GM12878 (cell line): Measurements from ENCODE around the gene TMEM150C. TPM values are rescaled to one million over a fixed set of nuclear protein-coding genes. Genes with fewer than 3 reads are reported as not detected.

Experiments
- ATAC-seq: fragments of 200-7000 bp; cut with Tn5 transposase; 3 replicates; pipeline ENCODE4 v1.9.1; 2020; ENCODE audit warnings: mild to moderate bottlenecking, moderate library complexity
- BruUV-seq: library from RNA; stranded (reverse); fragments of 400-500 nt; replicated peaks from 2 replicates; lab custom pipeline; 2021; lab: Mats Ljungman, UMichigan
- CTCF ChIA-PET: fragments of 300-600 bp; sonication (Branson Sonifier 250); formaldehyde crosslinking; extraction: SDS; loops from one replicate; lab custom pipeline; 2021; ENCODE audit warnings: inconsistent platforms; lab: Yijun Ruan, JAX
- POLR2A ChIA-PET: fragments of 350-600 bp; formaldehyde crosslinking; extraction: SDS; loops from one replicate; lab custom pipeline; 2021; ENCODE audit warnings: inconsistent platforms; lab: Charles Lee
- RAD21 ChIA-PET: fragments of 300-600 bp; sonication (Branson Sonifier 250); formaldehyde crosslinking; loops from one replicate; lab custom pipeline; 2023; ENCODE audit warnings: antibody characterized with exemption; ENCODE audit not compliant: unreplicated experiment; lab: Charles Lee
- SMC1A ChIA-PET: fragments of 300-600 bp; sonication (Branson Sonifier 250); formaldehyde crosslinking; loops from one replicate; lab custom pipeline; 2023; ENCODE audit not compliant: unreplicated experiment, uncharacterized antibody; lab: Charles Lee
- DNase-seq: peaks from one replicate; pipeline ENCODE4 v3.0.0-alpha.2; 2011; ENCODE audit warnings: low read depth, low spot score
- FAIRE-seq: peaks from 3 replicates; lab custom pipeline; 2011; peaks lifted over from hg19 to GRCh38; lab: Jason Lieb, UNC
- H2AFZ ChIP-seq: 2 replicates; pipeline ENCODE4 v1.6.0; 2011; ENCODE audit warnings: low read depth, low read length, control low read depth; ENCODE audit not compliant: control insufficient read depth
- H3K27ac ChIP-seq: 2 replicates; pipeline ENCODE4 v1.5.1; 2011; ENCODE audit warnings: control low read depth; ENCODE audit not compliant: control insufficient read depth, insufficient read depth
- H3K27me3 ChIP-seq, 2 experiments: replicated peaks in 1 of 2; 2 replicates each; pipeline versions ENCODE4 v1.6.0 to v1.6.1; 2011; ENCODE audit warnings: low read length in 1 of 2; ENCODE audit not compliant: control insufficient read depth in 2 of 2, insufficient read depth in 2 of 2
- H3K36me3 ChIP-seq, 2 experiments: 2 replicates each; pipeline ENCODE4 v1.5.1; 2011; ENCODE audit warnings: low read length in 1 of 2; ENCODE audit not compliant: control insufficient read depth in 2 of 2, insufficient read depth in 2 of 2
- H3K4me1 ChIP-seq: 2 replicates; pipeline ENCODE4 v1.6.1; 2011; ENCODE audit warnings: mild to moderate bottlenecking, low read length, moderate library complexity, mixed read lengths; ENCODE audit not compliant: control insufficient read depth, insufficient read depth
- H3K4me2 ChIP-seq: 2 replicates; pipeline ENCODE4 v1.6.0; 2011; ENCODE audit warnings: control low read depth; ENCODE audit not compliant: control insufficient read depth, insufficient read depth
- H3K4me3 ChIP-seq: fragments of 200-600 bp; sonication (generic); 2 replicates; pipeline ENCODE4 v1.5.1; 2016
- H3K79me2 ChIP-seq: 2 replicates; pipeline ENCODE4 v1.6.0; 2011; ENCODE audit warnings: low read length; ENCODE audit not compliant: control insufficient read depth, insufficient read depth
- H3K9ac ChIP-seq: 2 replicates; pipeline ENCODE4 v1.8.0; 2011; ENCODE audit warnings: low read length, control low read depth, mixed read lengths; ENCODE audit not compliant: control insufficient read depth, insufficient read depth
- H3K9me3 ChIP-seq: replicated peaks from 3 replicates; pipeline ENCODE4 v1.5.1; 2011; ENCODE audit warnings: mild to moderate bottlenecking, low read length; ENCODE audit not compliant: control insufficient read depth, insufficient read depth
- H4K20me1 ChIP-seq: 2 replicates; pipeline ENCODE4 v1.6.0; 2011; ENCODE audit not compliant: control insufficient read depth, insufficient read depth
- BRCA1 ChIP-seq: IDR thresholded peaks from 2 replicates; pipeline ENCODE4 v1.6.1; 2011; ENCODE audit warnings: low read depth, low read length, improper control_type of control experiment
- CREM ChIP-seq: IDR thresholded peaks from 2 replicates; pipeline ENCODE4 v1.6.1; 2014; ENCODE audit warnings: antibody characterized with exemption, low read depth
- FOS ChIP-seq: IDR thresholded peaks from 3 replicates; pipeline ENCODE4 v1.6.1; 2011; ENCODE audit warnings: borderline replicate concordance; ENCODE audit not compliant: insufficient read length; ENCODE audit errors: extremely low read depth
- FOXM1 ChIP-seq: IDR thresholded peaks from 2 replicates; pipeline ENCODE4 v1.6.1; 2012; ENCODE audit warnings: low read depth, mild to moderate bottlenecking, inconsistent platforms, low read length, moderate library complexity
- NFYA ChIP-seq: IDR thresholded peaks from 2 replicates; pipeline ENCODE4 v1.6.1; 2011; ENCODE audit warnings: low read depth, mild to moderate bottlenecking, low read length, improper control_type of control experiment, borderline replicate concordance
- PML ChIP-seq: IDR thresholded peaks from 2 replicates; pipeline ENCODE4 v1.6.1; 2012; ENCODE audit warnings: low read length, inconsistent platforms
- POLR2AphosphoS2 ChIP-seq: IDR thresholded peaks from 2 replicates; pipeline ENCODE4 v1.6.1; 2011; ENCODE audit warnings: low read depth, mild to moderate bottlenecking, low read length, improper control_type of control experiment, moderate library complexity
- RAD21 ChIP-seq: IDR thresholded peaks from 2 replicates; pipeline ENCODE4 v1.6.1; 2011; ENCODE audit warnings: mild to moderate bottlenecking, low read depth, low read length, moderate library complexity; ENCODE audit not compliant: insufficient read depth
- SREBF1 ChIP-seq: IDR thresholded peaks from 2 replicates; pipeline ENCODE4 v1.6.1; 2012; ENCODE audit warnings: mild to moderate bottlenecking, low read length
- WGBS: methylation state at CpG from one replicate; pipeline ENCODE4 v1.1.6; 2016; ENCODE audit warnings: low lambda C conversion rate; ENCODE audit not compliant: insufficient replicate concordance, insufficient coverage; ENCODE audit errors: missing lambda C conversion rate; 5-methylcytosine and 5-hydroxymethylcytosine counted together
- in situ Hi-C: fragments of 300-500 bp; cut with MboI; formaldehyde crosslinking; loops from 9 replicates; pipeline ENCODE4 v1.14.3; 2018; ENCODE audit warnings: mixed read lengths
- intact Hi-C: fragments of 100-400 bp; cut with micrococcal nuclease; formaldehyde crosslinking; loops from one replicate; pipeline ENCODE4 v1.14.2; 2022; ENCODE audit not compliant: unreplicated experiment
- polyA plus RNA-seq, 11 experiments: library from polyadenylated mRNA; depleted of rRNA in 4 of 11; unstranded in 6 of 11; stranded (reverse) in 5 of 11; fragments of >200 nt; fragmentation: Nextera tagmentation in 4 of 11; fragmentation: Illumina TruSeq in 1 of 11; extraction: Ambion mirVana in 4 of 11; extraction: Trizol in 1 of 11; gene quantifications; 1 replicate in 1 of 11; 2 replicates in 10 of 11; pipeline versions ENCODE4 v1.2.1 to v1.2.3, GENCODE V29; 2011 to 2016; ENCODE audit warnings: inconsistent platforms in 2 of 11, missing spikeins in 2 of 11, low read depth in 1 of 11
- total RNA-seq, 4 experiments: library from RNA; depleted of rRNA in 3 of 4; stranded (reverse); fragments of >200 nt in 3 of 4; fragmentation: Illumina TruSeq in 1 of 4; extraction: Trizol in 1 of 4; gene quantifications; 2 replicates each; pipeline versions ENCODE4 v1.2.1 to v1.2.3, GENCODE V29; 2013 to 2021

Gene TMEM150C
- total and polyA plus RNA-seq, 10 of the 15 experiments (the other 5 are each of a cell fraction or from before 2014, with no cell fraction given), result 0.04 to 0.78 (median 0.13) TPM; not detected in 2

- intact Hi-C loops, result no loop called here
- Histone ChIP-seq H3K4me3 (no peak overlapping the region), H3K9ac (no peak overlapping the region), H3K9me3 (no peaks in the 10 kb centered on the region), H4K20me1 (no peaks in the 10 kb centered on the region), H3K36me3 (no peaks in the 10 kb centered on the region), H3K27me3 (peaks cover 1 to 13% of the 10 kb centered on the region in 2 experiments), H3K79me2 (no peaks in the 10 kb centered on the region), H3K4me1 (no peaks in the 10 kb centered on the region), H2AFZ (no peak overlapping the region), H3K4me2 (no peak overlapping the region), H3K27ac (no peak overlapping the region)
- FAIRE-seq, result no peak
- in situ Hi-C loops, result no loop called here
- no TSS peak for BruUV-seq
- ChIA-PET CTCF (no interaction called here), SMC1A (interaction anchor here (1.3 kb wide), 1 partner anchor 54 kb away, joined by 3 read pairs; no protein-coding TSS in a partner anchor), POLR2A (no interaction called here), RAD21 (no interaction called here)
- DNase-seq, result no peak
- TF ChIP-seq NFYA (no peak), PML (no peak), BRCA1 (no peak), CREM (no peak), POLR2AphosphoS2 (no peak), FOS (no peak), RAD21 (no peak), FOXM1 (no peak), SREBF1 (no peak)
- ATAC-seq, result no peak
- 23% methylated on average over 43 of the region's 61 CpGs for WGBS
Measured at GRCh38 chr4:82560853-82561785, 669 bp downstream of the TMEM150C start.
